SK-N-MC (cell line): ENCODE measurements around the gene COL27A1.

Source experiments
- DNase-seq: peaks from one replicate; pipeline ENCODE4 v3.0.0-alpha.2; 2011; ENCODE audit warnings: low read depth, low spot score
- H3K27ac ChIP-seq: fragments of 200-600 bp; sonication (generic); 2 replicates; pipeline ENCODE4 v1.5.1; 2016; ENCODE audit warnings: mixed run types
- H3K36me3 ChIP-seq: fragments of 200-600 bp; sonication (generic); 2 replicates; pipeline ENCODE4 v1.6.1; 2017; ENCODE audit warnings: antibody characterized with exemption, low read length, mixed read lengths; ENCODE audit not compliant: insufficient read depth
- H3K4me3 ChIP-seq: fragments of 200-600 bp; sonication (generic); 2 replicates; pipeline ENCODE4 v1.5.1; 2016
- H3K9ac ChIP-seq: fragments of 200-600 bp; sonication (generic); 2 replicates; pipeline ENCODE4 v1.8.0; 2017; ENCODE audit warnings: mixed run types, mixed read lengths; ENCODE audit not compliant: insufficient read length
- H3K9me3 ChIP-seq: fragments of 200-600 bp; sonication (generic); 2 replicates; pipeline ENCODE4 v1.6.1; 2017; ENCODE audit warnings: low read depth, mild to moderate bottlenecking, antibody characterized with exemption, low read length, moderate library complexity, mixed read lengths
- EZH2 ChIP-seq: fragments of 200-600 bp; sonication (generic); IDR thresholded peaks from one replicate; pipeline ENCODE4 v1.6.1; 2017; ENCODE audit warnings: antibody characterized with exemption
- FOXP2 ChIP-seq: optimal IDR thresholded peaks from 2 replicates; pipeline ENCODE3; 2011; ENCODE audit warnings: mild to moderate bottlenecking, moderate library complexity; ENCODE audit not compliant: insufficient read depth; ENCODE audit errors: extremely low read length, control extremely low read depth
- POLR2AphosphoS5 ChIP-seq: IDR thresholded peaks from 2 replicates; pipeline ENCODE4 v1.6.1; 2012; ENCODE audit warnings: mild to moderate bottlenecking, low read depth, low read length, borderline replicate concordance

The COL27A1 gene

GRCh38 chr9:114281473-114282103 is 126.3 kb downstream of the COL27A1 start:
- Histone ChIP-seq H3K9ac (no peak overlapping the region), H3K27ac (no peak overlapping the region)
- no peak for TF ChIP-seq FOXP2
- no peak for TF ChIP-seq POLR2AphosphoS5
- TF ChIP-seq EZH2 = no peak

GRCh38 chr9:114282104-114282485 is 126.8 kb downstream of the COL27A1 start:
- H3K4me3 ChIP-seq = no peak overlapping the region
- H3K9ac ChIP-seq = no peak overlapping the region
- no peak overlapping the region for H3K27ac ChIP-seq
- peaks cover 5% of the 10 kb centered on the region; the same call in 1 of the 2 replicates for H3K36me3 ChIP-seq
- no peaks in the 10 kb centered on the region for H3K9me3 ChIP-seq
- DNase-seq = no peak
- TF ChIP-seq EZH2 (no peak), FOXP2 (no peak), POLR2AphosphoS5 (no peak)

More at GRCh38 chr9:114281473-114282103, 126.3 kb downstream of the COL27A1 start:
- peaks cover 5% of the 10 kb centered on the region; the same call in 1 of the 2 replicates for H3K36me3 ChIP-seq
- H3K9me3 ChIP-seq = no peaks in the 10 kb centered on the region
- DNase-seq = no peak
- H3K4me3 ChIP-seq = no peak overlapping the region

GRCh38 chr9:114282507-114282906 is 127.2 kb downstream of the COL27A1 start:
- TF ChIP-seq POLR2AphosphoS5 = no peak
- TF ChIP-seq EZH2 = no peak
- TF ChIP-seq FOXP2 = no peak
- no peak for DNase-seq
- Histone ChIP-seq H3K36me3 (peaks cover 5% of the 10 kb centered on the region; the same call in 1 of the 2 replicates), H3K9me3 (no peaks in the 10 kb centered on the region), H3K27ac (0 out of 2 replicates have a peak overlapping the region, but pooled peaks have one; percentile 11), H3K4me3 (no peak overlapping the region), H3K9ac (no peak overlapping the region)

GRCh38 chr9:114282926-114283325 is 127.6 kb downstream of the COL27A1 start:
- Histone ChIP-seq H3K36me3 (peaks cover 5% of the 10 kb centered on the region; the same call in 1 of the 2 replicates), H3K4me3 (no peak overlapping the region; the same call in 1 of the 2 replicates), H3K27ac (0 out of 2 replicates have a peak overlapping the region, but pooled peaks have one; percentile 11), H3K9ac (no peak overlapping the region), H3K9me3 (no peaks in the 10 kb centered on the region)
- peak; percentile 44 for DNase-seq
- TF ChIP-seq FOXP2 = no peak
- TF ChIP-seq POLR2AphosphoS5 = no peak

- no peak overlapping the region for H3K4me3 ChIP-seq
- TF ChIP-seq FOXP2 (no peak), POLR2AphosphoS5 (no peak), EZH2 (no peak)
- H3K27ac ChIP-seq = no peak overlapping the region
- H3K9me3 ChIP-seq = no peaks in the 10 kb centered on the region
- no peak overlapping the region for H3K9ac ChIP-seq
- peaks cover 5% of the 10 kb centered on the region; the same call in 1 of the 2 replicates for H3K36me3 ChIP-seq
- DNase-seq = no peak
These were observed 128.3 kb downstream of the COL27A1 start for GRCh38 chr9:114283551-114284111.

- DNase-seq = no peak
- Histone ChIP-seq H3K36me3 (peaks cover 5% of the 10 kb centered on the region; the same call in 1 of the 2 replicates), H3K4me3 (no peak overlapping the region), H3K9ac (no peak overlapping the region), H3K9me3 (no peaks in the 10 kb centered on the region), H3K27ac (no peak overlapping the region)
- TF ChIP-seq EZH2 (no peak), FOXP2 (no peak), POLR2AphosphoS5 (no peak)
These were observed 129.2 kb downstream of the COL27A1 start for GRCh38 chr9:114284316-114285060.

GRCh38 chr9:114285166-114285867 is 130.0 kb downstream of the COL27A1 start:
- Histone ChIP-seq H3K36me3 (peaks cover 5% of the 10 kb centered on the region; the same call in 1 of the 2 replicates), H3K27ac (0 out of 2 replicates have a peak overlapping the region, but pooled peaks have one; percentile 49)
- DNase-seq = no peak

More at GRCh38 chr9:114285166-114285867, 130.0 kb downstream of the COL27A1 start:
- Histone ChIP-seq H3K4me3 (peak overlapping the region; percentile 29; the same call in 1 of the 2 replicates), H3K9ac (no peak overlapping the region), H3K9me3 (no peaks in the 10 kb centered on the region)
- no peak for TF ChIP-seq EZH2
- peak; percentile 38 for TF ChIP-seq FOXP2
